HG02571 (cell line): ENCODE measurements around the gene UCK2.

Experiments
- ATAC-seq: cut with Tn5 transposase; IDR thresholded peaks from one replicate; pipeline ENCODE4 v1.9.1; 2021; ENCODE audit warnings: mild to moderate bottlenecking, moderate library complexity; ENCODE audit not compliant: unreplicated experiment

The UCK2 gene

DNA sequence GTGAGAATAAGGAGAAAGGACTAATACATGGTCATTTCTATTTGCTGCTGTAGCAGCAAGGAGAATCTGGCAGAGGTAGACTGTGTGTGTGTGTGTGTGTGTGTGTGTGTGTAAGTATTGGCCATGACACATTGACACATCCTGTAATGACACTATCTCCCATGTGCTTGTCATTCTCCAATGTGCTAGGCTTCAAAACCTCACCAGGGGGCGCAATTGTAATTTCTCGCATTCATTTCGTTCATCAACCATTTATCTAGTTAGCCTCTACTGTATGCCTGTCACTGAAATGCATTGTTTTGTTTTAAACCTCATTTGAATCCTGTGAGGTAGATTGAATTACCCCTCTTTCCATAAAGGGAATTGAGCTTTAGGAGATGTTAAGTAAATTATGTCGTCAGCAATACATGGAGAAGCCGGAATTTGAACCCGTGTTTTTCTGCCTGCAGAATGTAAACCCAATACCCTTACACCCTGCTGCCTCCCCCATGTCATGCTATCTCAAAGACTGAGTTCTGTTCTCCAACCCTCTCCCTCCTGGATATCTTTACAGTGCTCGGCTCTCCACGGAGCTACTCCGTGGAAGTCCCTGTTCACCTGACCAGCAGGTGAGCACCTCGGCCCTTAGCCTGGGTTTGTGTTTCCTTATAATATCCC, 100.8 kb downstream of the UCK2 start:
- ATAC-seq: no peak

- ATAC-seq: no peak
These were observed 103.5 kb downstream of the UCK2 start for GRCh38 chr1:165930961-165931360.

GRCh38 chr1:165933446-165934170, 106.2 kb downstream of the UCK2 start:
- no peak for ATAC-seq

- no peak for ATAC-seq
These were observed 109.1 kb downstream of the UCK2 start for GRCh38 chr1:165936542-165936941.

GRCh38 chr1:165937829-165938228, 110.4 kb downstream of the UCK2 start:
- ATAC-seq: no peak

- no peak for ATAC-seq
These were observed 111.4 kb downstream of the UCK2 start for GRCh38 chr1:165938844-165939243.

- no peak for ATAC-seq
These were observed 114.1 kb downstream of the UCK2 start for GRCh38 chr1:165941531-165941930.

GRCh38 chr1:165942062-165942461, 114.6 kb downstream of the UCK2 start:
- no peak for ATAC-seq

GRCh38 chr1:165942927-165943597, 115.6 kb downstream of the UCK2 start:
- peak; percentile 57 for ATAC-seq

GRCh38 chr1:165945911-165946310, 118.5 kb downstream of the UCK2 start:
- no peak for ATAC-seq

- no peak for ATAC-seq
These were observed 120.5 kb downstream of the UCK2 start for GRCh38 chr1:165947797-165948455.

GRCh38 chr1:165949335-165950130, 122.1 kb downstream of the UCK2 start:
- no peak for ATAC-seq

- ATAC-seq: peak; percentile 55
These were observed 127.5 kb downstream of the UCK2 start for GRCh38 chr1:165954940-165955339.

DNA sequence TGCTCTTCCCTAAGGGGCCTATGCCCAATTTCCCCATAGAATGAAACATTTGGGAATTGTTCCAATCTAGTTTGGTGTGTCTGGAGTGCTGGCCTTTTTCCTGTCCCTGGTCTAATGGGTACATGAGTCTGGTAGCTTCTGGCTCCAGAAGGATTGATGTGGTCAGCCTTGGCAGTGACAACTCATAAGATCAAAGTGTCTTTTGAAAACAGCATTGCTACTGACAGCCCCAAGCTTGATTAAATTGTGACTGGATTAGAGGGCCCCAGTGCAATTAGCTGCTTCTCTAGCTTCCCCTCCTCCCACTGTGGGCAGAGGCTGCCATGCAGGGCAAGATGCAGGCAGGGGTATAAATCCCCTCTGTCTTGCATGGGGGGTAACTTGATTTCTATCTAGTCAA, 130.9 kb downstream of the UCK2 start:
- no peak for ATAC-seq

DNA sequence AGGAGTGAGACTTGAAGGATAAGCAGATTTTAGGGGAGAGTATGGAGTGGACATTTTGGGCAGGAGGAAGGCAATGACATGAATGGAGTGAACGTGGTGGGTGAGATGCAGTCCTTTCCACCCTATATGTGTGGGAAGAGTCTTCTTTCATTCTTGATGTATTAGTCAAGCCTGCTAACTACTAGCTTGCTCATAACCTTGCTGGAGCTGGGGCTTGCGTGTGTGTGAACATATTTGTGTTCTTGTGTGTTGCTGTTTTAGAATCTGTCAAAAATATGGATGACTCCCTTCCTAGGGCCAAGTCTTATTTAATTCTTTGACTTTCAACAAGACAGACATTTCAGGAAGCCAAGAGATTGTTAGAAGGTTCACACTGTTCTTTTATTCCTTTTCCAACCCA, 132.7 kb downstream of the UCK2 start:
- no peak for ATAC-seq

DNA sequence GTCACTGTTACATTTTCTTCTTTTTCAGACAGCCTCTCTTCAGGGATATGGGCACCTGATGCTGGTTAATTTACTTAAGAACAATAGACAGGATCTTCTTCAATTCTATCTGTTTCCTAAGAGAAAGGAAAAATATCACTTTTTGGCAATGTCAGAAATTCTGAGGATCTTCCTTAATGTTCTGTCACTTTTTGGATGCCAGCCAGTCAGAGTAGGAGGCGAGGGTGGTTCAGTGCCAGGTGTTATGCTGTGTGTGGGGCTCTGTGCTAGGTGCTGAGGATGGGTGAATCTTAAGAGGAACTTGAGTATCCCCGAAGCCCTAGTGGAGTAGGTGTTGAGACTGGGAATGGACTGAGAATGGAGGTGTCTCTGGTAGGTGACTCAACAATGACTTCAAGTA, 133.5 kb downstream of the UCK2 start:
- ATAC-seq: no peak
